GM21423 (cell line): ENCODE results near the gene CHAMP1.

Experiments used
- ATAC-seq: cut with Tn5 transposase; IDR thresholded peaks from one replicate; pipeline ENCODE4 v1.9.1; 2021; ENCODE audit warnings: mild to moderate bottlenecking, moderate library complexity; ENCODE audit not compliant: unreplicated experiment

Gene CHAMP1

GRCh38 chr13:114314074-114314912 is at the start of gene CHAMP1:
TSS of gene CHAMP1 (plus strand) at chr13:114314503. CDS start at chr13:114323843, 9,340 bp downstream.
- peak; percentile 73 for ATAC-seq

- no peak for ATAC-seq
Observed at GRCh38 chr13:114264886-114265611, 49.3 kb upstream of the CHAMP1 start.

GRCh38 chr13:114266241-114266640 is 48.1 kb upstream of the CHAMP1 start:
- ATAC-seq, result no peak

- no peak for ATAC-seq
Observed at GRCh38 chr13:114268344-114269280, 45.7 kb upstream of the CHAMP1 start.

GRCh38 chr13:114269281-114269770 is 45.0 kb upstream of the CHAMP1 start:
- no peak for ATAC-seq

GRCh38 chr13:114272977-114273376 is 41.3 kb upstream of the CHAMP1 start:
- ATAC-seq, result no peak

- ATAC-seq, result no peak
Observed at GRCh38 chr13:114275304-114275703, 39.0 kb upstream of the CHAMP1 start.

- ATAC-seq, result no peak
Observed at GRCh38 chr13:114279146-114279545, 35.2 kb upstream of the CHAMP1 start.

GRCh38 chr13:114279758-114280355 is 34.4 kb upstream of the CHAMP1 start:
- ATAC-seq, result no peak

GRCh38 chr13:114281351-114282040 is 32.8 kb upstream of the CHAMP1 start, which contains the start of gene UPF3A:
TSS of gene UPF3A (plus strand) at chr13:114281601. CDS start at chr13:114281640, 39 bp downstream.
- peak; percentile 67 for ATAC-seq

GRCh38 chr13:114282041-114282670 is 32.1 kb upstream of the CHAMP1 start:
- ATAC-seq, result peak; percentile 43

- ATAC-seq, result no peak
Observed at GRCh38 chr13:114283576-114283975, 30.7 kb upstream of the CHAMP1 start.

GRCh38 chr13:114284680-114285079 is 29.6 kb upstream of the CHAMP1 start:
- no peak for ATAC-seq

- no peak for ATAC-seq
Observed at GRCh38 chr13:114285166-114285808, 29.0 kb upstream of the CHAMP1 start.

GRCh38 chr13:114286808-114287207 is 27.5 kb upstream of the CHAMP1 start:
- ATAC-seq, result no peak

GRCh38 chr13:114288157-114288591 is 26.1 kb upstream of the CHAMP1 start:
- ATAC-seq, result no peak

- no peak for ATAC-seq
Observed at GRCh38 chr13:114296448-114296847, 17.9 kb upstream of the CHAMP1 start.

- no peak for ATAC-seq
Observed at GRCh38 chr13:114296902-114297301, 17.4 kb upstream of the CHAMP1 start.

GRCh38 chr13:114298866-114299265 is 15.4 kb upstream of the CHAMP1 start:
- ATAC-seq, result no peak
